Stimulated activated CD8-positive, alpha-beta memory T cell treated with anti-CD3 and anti-CD28 coated beads, Interleukin-4, amount 100 ng/mL, for 48 hours (primary cell): ENCODE results near the gene HSPA4.
"Not testable (repeated sequence)": the region's sequence is repeated elsewhere in the genome, so short reads cannot be mapped to it uniquely, and the experiment has no call there.

Experiments used
- DNase-seq: peaks from one replicate; pipeline ENCODE4 v3.0.0-alpha.2; 2020

HSPA4 gene

GRCh38 chr5:133051542-133052316, at the start of gene HSPA4:
Gene HSPA4, plus strand, starts transcription at chr5:133052013. Its CDS starts 238 bp downstream, at chr5:133052251.
- peak; percentile 98 for DNase-seq

DNA sequence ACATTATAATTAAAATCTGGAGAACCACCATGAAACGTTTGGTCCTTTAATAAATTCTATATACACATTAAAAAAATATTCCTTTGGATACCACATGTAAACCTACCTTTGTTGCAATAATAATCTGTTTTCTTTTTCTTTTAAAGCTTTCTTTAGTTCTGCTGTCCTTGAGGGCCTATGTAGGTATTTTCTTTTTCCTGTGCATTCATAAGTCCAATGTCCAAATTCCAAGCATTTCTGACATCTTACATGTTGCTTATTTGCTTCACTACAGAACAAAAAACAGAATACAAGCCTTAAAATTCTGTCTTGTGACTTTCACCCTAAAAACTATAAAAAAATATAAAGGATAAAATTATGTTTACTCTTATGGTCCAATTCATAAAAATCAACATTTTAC, 45.2 kb upstream of the HSPA4 start:
- DNase-seq = no peak

DNA sequence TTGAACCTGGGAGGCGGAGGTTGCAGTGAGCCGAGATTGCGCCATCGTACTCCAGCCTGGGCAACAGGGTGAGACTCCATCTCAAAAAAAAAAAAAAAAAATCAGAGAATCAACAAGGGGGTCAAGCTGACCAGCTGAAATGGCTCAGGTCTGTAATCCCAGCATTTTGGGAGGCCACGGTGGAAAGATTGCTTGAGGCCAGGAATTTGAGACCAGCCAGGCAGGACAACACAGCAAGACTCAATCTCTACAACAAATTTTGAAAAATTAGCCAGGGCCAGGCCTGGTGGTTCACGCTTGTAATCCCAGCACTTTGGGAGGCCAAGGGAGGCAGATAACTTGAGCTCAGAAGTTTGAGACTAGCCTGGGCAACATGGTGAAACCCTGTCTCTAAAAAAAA, 43.4 kb upstream of the HSPA4 start:
- DNase-seq = not testable (repeated sequence)

DNA sequence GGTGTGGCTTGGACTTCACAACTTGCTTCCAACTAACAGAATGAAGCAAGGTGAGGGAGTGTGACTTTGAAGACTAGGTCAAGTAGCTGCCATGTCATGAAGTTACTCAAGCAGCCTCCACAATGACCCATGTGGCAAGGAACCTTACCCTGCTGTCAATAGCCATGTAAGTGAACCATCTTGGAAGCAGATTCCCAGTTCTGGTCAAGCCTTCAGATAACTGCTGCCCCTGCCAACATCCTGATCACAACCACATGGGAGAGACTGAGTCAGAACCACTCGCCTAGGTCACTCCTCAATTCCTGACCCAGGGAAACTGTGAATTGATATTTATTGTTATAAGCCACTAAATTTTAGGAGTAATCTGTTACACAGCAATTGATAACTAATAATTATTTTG, 36.3 kb upstream of the HSPA4 start:
- DNase-seq = no peak

- DNase-seq = no peak
Observed at GRCh38 chr5:133017964-133018363, 33.8 kb upstream of the HSPA4 start.

DNA sequence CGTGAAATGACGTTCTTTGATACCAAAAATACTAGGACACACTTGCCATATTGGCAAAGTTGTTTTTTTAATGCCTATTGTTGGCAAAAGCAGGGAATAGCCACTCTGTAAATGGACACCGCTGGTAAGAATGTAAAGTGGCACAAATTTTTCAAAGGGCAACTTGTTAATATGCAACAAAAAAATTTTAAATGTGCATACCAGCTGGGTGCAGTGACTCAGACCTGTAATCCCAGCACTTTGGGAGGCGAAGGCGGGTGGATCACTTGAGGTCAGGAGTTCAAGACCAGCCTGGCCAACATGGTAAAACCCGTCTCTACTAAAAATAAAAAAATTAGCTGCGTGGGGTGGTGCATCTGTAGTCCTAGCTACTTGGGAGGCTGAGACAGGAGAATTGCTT, 32.3 kb upstream of the HSPA4 start:
- DNase-seq = not testable (repeated sequence)

- DNase-seq = peak; percentile 94
Observed at GRCh38 chr5:133025804-133026663, 25.8 kb upstream of the HSPA4 start, which contains the start of gene ZCCHC10. Gene ZCCHC10, minus strand, starts transcription at chr5:133026549. Its CDS starts 12 bp downstream, at chr5:133026537.

GRCh38 chr5:133026664-133027153, 25.1 kb upstream of the HSPA4 start:
- DNase-seq = no peak

DNA sequence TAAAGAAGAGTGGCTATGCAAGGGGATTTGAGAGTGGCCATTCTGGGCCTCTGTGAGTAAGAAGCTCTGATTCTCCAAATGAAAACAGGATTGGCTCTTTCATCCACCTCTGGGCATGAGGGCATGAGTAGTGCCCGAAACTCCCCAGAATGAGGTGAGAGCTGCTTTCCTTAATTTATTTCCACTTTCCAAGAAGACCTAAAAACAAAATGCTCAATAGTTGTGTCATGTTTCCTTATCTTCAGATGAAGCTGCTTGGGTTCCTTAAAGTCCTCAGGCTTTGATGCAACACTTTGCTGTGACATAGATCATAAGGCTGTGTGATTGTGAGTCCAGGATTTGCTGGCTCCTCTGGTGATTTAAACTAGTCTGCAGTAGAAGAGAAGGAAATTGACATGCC, 22.4 kb upstream of the HSPA4 start:
- no peak for DNase-seq

GRCh38 chr5:133030343-133031005, 21.3 kb upstream of the HSPA4 start:
- no peak for DNase-seq

DNA sequence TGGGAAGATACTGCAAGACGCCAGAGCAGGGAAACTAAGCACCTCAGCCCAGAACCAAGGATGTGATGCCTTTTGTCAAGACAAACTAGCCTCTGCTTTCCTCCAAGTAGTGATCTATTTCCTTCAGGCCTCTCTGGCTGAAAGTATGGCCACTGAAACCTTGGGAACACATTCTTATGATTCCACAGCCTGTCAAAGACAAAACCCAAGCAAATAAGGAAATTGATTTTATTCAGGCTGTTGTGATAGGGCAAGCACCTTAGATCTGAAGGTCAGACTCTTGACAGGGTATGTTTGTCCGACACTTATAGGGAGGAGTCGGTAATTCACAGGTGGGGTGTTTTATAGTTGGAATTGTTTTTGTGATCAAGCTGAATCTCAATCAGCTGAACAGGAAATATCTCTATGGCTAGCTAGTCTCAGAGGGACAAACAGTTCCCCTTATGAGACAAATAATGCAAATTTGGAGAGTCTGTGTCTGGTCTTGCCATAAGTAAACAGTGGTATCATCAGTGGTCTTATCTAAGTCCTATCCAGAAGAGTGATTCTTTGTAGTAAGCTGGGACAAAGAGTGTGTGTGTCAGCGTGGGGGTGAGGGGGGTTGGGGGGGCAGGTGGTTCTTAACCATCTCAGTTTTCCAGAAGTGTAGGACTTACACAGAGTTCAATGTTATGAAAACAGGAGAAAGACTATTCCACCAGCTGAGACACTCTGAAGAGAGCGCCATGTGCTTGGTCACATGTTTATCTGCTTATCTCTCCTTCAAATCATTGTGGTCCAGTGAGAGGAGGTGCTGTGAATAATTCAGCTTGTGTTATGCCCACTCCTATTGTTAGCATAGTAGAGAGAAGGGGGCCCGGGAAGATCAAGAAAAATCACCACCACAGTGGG, 18.7 kb upstream of the HSPA4 start:
- DNase-seq = no peak

DNA sequence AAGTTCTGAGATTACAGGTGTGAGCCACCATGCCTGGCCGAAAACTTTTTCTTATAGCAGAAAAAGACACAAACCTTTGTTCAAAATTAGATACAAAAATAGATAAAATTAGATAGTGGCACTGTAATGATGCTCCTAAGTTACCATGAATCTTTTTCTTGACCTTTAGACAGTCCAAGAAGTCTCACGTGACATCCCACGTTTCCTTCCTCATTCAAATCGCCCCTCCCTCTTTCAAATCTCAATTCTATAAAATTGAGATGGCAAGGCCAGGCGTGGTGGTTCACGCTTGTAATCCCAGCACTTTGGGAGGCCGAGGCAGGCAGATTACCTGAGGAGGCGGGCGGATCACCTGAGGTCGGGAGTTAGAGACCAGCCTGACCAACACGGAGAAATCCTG, 17.7 kb upstream of the HSPA4 start:
- DNase-seq = no peak

- DNase-seq = no peak
Observed at GRCh38 chr5:133035224-133035623, 16.6 kb upstream of the HSPA4 start.

DNA sequence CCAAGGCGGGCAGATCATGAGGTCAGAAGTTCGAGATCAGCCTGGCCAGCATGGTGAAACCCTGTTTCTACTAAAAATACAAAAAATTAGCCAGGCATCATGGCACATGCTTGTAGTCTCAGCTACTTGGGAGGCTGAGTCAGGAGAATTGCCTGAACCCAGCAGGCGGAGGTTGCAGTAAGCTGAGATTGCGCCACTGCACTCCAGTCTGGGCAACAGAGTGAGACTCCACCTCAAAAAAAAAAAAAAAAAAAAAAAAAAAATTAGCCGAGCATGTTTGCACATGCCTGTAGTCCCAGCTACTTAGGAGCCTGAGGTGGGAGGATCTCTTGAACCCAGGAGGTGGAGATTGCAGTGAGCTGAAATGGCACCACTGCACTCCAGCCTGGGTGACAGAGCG, 15.1 kb upstream of the HSPA4 start:
- DNase-seq = not testable (repeated sequence)

DNA sequence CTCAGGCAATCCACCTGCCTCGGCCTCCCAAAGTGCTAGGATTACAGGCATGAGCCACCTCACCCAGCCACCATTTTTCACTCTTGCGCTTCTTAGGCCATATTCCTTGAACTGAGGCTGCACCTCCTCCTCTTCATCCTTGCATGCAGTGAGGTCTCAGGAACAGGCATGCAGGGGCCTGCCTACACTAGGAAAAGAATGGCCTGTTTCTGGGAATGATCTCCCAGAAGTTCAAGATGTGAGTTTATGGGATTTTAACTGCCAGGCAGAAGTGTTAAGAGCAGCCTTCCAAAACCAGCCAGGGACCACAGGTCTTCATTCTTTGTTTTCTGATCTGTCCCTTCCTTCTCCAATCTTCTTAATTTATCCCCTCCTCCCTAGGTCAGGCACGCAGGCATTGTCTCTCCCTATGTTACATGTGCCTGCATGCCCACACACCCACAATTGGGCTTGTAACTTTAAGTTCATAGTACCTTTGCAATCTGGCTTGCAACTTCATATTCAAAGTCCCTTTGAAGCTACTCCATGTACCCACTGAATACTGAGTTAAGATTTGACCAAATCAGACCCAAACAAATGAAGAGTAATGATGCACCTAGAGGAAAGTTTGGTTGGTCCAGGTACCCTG, 10.5 kb upstream of the HSPA4 start:
- DNase-seq = no peak

- no peak for DNase-seq
Observed at GRCh38 chr5:133041910-133042309, 9.9 kb upstream of the HSPA4 start.

- not testable (repeated sequence) for DNase-seq
Observed at GRCh38 chr5:133046560-133046959, 5.3 kb upstream of the HSPA4 start.

GRCh38 chr5:133047404-133047803, 4.4 kb upstream of the HSPA4 start:
- no peak for DNase-seq

DNA sequence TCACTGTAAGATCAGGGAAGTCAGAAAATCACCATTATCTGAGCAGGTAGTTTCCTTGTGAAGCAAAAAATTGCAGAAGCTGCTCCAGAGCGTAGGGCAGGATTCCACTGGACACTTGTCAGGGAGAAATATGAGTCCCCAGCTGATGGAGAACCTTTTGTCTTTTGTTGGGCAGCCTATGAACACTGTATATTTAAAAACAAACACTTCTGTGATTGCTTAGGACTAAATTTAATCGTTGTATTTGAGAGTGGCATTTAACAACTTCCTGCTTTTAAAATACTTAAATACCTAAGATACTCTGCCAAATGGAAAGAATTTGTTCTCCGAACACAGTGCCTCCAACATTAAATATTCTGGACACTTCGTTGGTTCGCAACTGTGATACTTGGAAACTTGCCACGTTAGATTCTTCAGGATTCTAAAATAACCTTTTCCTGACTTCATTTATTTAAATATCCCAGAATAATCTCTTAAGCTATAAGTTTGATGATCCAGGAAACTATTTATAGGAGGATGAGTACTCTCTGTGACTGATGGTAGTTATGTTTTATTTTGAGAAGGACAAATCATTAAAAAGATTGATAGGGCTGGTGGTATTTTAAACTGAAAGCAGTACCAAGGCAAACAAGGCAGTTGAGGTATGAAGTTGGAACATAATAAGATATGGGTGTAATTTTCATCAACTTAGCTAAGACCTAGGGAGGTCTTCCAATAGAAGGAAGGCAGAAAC, 2.7 kb upstream of the HSPA4 start:
- no peak for DNase-seq

GRCh38 chr5:133049726-133050048, 2.1 kb upstream of the HSPA4 start:
- DNase-seq = no peak

DNA sequence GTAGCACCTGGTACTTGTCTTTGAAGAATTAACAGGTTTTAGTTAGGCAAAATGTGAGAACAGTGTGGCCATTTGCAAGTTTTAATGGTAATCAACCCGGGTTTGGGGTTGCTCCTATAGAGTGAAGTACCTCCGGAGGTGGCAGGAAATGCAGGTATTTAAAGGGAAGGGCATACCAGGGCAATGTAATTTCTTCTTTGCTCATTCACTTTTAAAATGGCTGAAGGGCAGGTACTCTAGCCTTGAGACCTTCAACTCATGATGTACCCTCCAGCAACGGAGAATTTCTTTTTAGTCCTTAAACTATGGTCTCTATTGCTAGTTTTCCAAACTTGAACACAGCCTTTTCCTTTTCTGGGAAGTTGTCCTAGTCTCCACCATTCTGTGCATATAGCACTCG, 1.3 kb upstream of the HSPA4 start:
- DNase-seq = no peak
